HepG2 (cell line): ENCODE measurements around the gene LRRC74A. TPM values are rescaled to one million over a fixed set of nuclear protein-coding genes. Genes with fewer than 3 reads are reported as not detected.

ENCODE experiments used
- ELF3 ChIP-seq: IDR thresholded peaks from 2 replicates; pipeline ENCODE4 v1.6.1; 2016; ENCODE audit warnings: missing genetic modification reagents, missing compliant biosample characterization
- EP300 ChIP-seq, 3 experiments: sonication (generic) in 1 of 3; formaldehyde crosslinking in 1 of 3; IDR thresholded peaks; 2 replicates each; pipeline versions ENCODE4 v1.5.1 to v1.6.1; 2011 to 2020; ENCODE audit warnings: low read depth in 2 of 3, low read length in 2 of 3, borderline replicate concordance in 1 of 3, improper control_type of control experiment in 1 of 3, mild to moderate bottlenecking in 1 of 3, missing genetic modification reagents in 1 of 3, moderate library complexity in 1 of 3
- GFI1 ChIP-seq: sonication (generic); formaldehyde crosslinking; IDR thresholded peaks from 2 replicates; pipeline ENCODE4 v1.5.0; 2020; ENCODE audit warnings: missing genetic modification reagents, mild to moderate bottlenecking, borderline replicate concordance
- MAFK ChIP-seq, 2 experiments: IDR thresholded peaks in 1 of 2; conservative IDR thresholded peaks in 1 of 2; 2 replicates each; pipeline ENCODE4 v1.6.1; 2011; ENCODE audit warnings: improper control_type of control experiment in 2 of 2, low read length in 2 of 2
- MAZ ChIP-seq, 2 experiments: sonication (generic) in 1 of 2; formaldehyde crosslinking in 1 of 2; IDR thresholded peaks; 2 replicates each; pipeline versions ENCODE4 v1.5.0 to v1.6.1; 2012 to 2020; ENCODE audit warnings: low read depth in 2 of 2, mild to moderate bottlenecking in 2 of 2, borderline replicate concordance in 1 of 2, improper control_type of control experiment in 1 of 2, low read length in 1 of 2, missing genetic modification reagents in 1 of 2, moderate library complexity in 1 of 2
- POLR2A ChIP-seq, 2 experiments: IDR thresholded peaks; 2 replicates each; pipeline ENCODE4 v1.6.1; 2011; ENCODE audit warnings: low read depth in 2 of 2, low read length in 2 of 2, mild to moderate bottlenecking in 1 of 2, moderate library complexity in 1 of 2; ENCODE audit not compliant: insufficient read depth in 1 of 2
- REPIN1 ChIP-seq: sonication (generic); formaldehyde crosslinking; IDR thresholded peaks from 2 replicates; pipeline ENCODE4 v1.8.0; 2022; ENCODE audit warnings: missing genetic modification reagents, low read depth, mild to moderate bottlenecking, borderline replicate concordance
- SALL1 ChIP-seq: sonication (generic); formaldehyde crosslinking; IDR thresholded peaks from 2 replicates; pipeline ENCODE4 v1.8.0; 2022; ENCODE audit warnings: mild to moderate bottlenecking, missing genetic modification reagents
- WIZ ChIP-seq: sonication (generic); formaldehyde crosslinking; IDR thresholded peaks from 2 replicates; pipeline ENCODE4 v1.5.1; 2020; ENCODE audit warnings: mild to moderate bottlenecking, missing genetic modification reagents
- YEATS2 ChIP-seq: sonication (generic); formaldehyde crosslinking; IDR thresholded peaks from 2 replicates; pipeline ENCODE4 v1.4.0; 2020; ENCODE audit warnings: missing genetic modification reagents, borderline replicate concordance
- ZNF234 ChIP-seq: sonication (generic); formaldehyde crosslinking; conservative IDR thresholded peaks from 2 replicates; pipeline ENCODE4 v1.5.1; 2020; ENCODE audit warnings: mild to moderate bottlenecking, missing genetic modification reagents
- polyA plus RNA-seq, 8 experiments: library from polyadenylated mRNA; depleted of rRNA in 3 of 8; stranded (reverse) in 7 of 8; unstranded in 1 of 8; fragments of >200 nt; fragmentation: Illumina TruSeq in 4 of 8; extraction: Trizol in 4 of 8; gene quantifications; 2 replicates each; pipeline versions ENCODE4 v1.2.1 to v1.2.3, GENCODE V29; 2011 to 2016; ENCODE audit warnings: low read depth in 4 of 8, missing spikeins in 1 of 8, mixed read lengths in 1 of 8; ENCODE audit not compliant: insufficient read depth in 1 of 8
- total RNA-seq, 5 experiments: library from RNA; depleted of rRNA; stranded (reverse); fragments of >200 nt; fragmentation: Illumina TruSeq; extraction: Trizol; gene quantifications; 2 replicates each; pipeline ENCODE4 v1.2.3, GENCODE V29; 2016; ENCODE audit warnings: low read depth in 1 of 5
- TF ChIP-seq, protein P1 (sequence below): sonication (generic); formaldehyde crosslinking; IDR thresholded peaks from 2 replicates; pipeline ENCODE4 v1.4.0; 2020; ENCODE audit warnings: missing genetic modification reagents, borderline replicate concordance
- TF ChIP-seq, protein P2 (sequence below), 2 experiments: sonication (generic) in 1 of 2; formaldehyde crosslinking in 1 of 2; IDR thresholded peaks; 2 replicates each; pipeline versions ENCODE4 v1.4.0 to v1.6.1; 2018 to 2020; ENCODE audit warnings: missing genetic modification reagents in 2 of 2, borderline replicate concordance in 1 of 2, low read depth in 1 of 2, mild to moderate bottlenecking in 1 of 2, missing biosample characterization in 1 of 2
- TF ChIP-seq, protein P3 (sequence below): sonication (generic); formaldehyde crosslinking; IDR thresholded peaks from 2 replicates; pipeline ENCODE4 v1.4.0; 2020; ENCODE audit warnings: missing genetic modification reagents, borderline replicate concordance
- TF ChIP-seq, protein P4 (sequence below): sonication (generic); formaldehyde crosslinking; IDR thresholded peaks from 2 replicates; pipeline ENCODE4 v1.4.0; 2020; ENCODE audit warnings: missing genetic modification reagents, mild to moderate bottlenecking, borderline replicate concordance

The LRRC74A gene
- total and polyA plus RNA-seq, 2 of the 13 experiments (the other 11 are each of a cell fraction or from before 2014, with no cell fraction given), result not detected

- TF ChIP-seq, protein P1, sequence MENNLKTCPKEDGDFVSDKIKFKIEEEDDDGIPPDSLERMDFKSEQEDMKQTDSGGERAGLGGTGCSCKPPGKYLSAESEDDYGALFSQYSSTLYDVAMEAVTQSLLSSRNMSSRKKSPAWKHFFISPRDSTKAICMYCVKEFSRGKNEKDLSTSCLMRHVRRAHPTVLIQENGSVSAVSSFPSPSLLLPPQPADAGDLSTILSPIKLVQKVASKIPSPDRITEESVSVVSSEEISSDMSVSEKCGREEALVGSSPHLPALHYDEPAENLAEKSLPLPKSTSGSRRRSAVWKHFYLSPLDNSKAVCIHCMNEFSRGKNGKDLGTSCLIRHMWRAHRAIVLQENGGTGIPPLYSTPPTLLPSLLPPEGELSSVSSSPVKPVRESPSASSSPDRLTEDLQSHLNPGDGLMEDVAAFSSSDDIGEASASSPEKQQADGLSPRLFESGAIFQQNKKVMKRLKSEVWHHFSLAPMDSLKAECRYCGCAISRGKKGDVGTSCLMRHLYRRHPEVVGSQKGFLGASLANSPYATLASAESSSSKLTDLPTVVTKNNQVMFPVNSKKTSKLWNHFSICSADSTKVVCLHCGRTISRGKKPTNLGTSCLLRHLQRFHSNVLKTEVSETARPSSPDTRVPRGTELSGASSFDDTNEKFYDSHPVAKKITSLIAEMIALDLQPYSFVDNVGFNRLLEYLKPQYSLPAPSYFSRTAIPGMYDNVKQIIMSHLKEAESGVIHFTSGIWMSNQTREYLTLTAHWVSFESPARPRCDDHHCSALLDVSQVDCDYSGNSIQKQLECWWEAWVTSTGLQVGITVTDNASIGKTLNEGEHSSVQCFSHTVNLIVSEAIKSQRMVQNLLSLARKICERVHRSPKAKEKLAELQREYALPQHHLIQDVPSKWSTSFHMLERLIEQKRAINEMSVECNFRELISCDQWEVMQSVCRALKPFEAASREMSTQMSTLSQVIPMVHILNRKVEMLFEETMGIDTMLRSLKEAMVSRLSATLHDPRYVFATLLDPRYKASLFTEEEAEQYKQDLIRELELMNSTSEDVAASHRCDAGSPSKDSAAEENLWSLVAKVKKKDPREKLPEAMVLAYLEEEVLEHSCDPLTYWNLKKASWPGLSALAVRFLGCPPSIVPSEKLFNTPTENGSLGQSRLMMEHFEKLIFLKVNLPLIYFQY (CRISPR knock-in tag), result peak; percentile 100
- TF ChIP-seq, protein P2, sequence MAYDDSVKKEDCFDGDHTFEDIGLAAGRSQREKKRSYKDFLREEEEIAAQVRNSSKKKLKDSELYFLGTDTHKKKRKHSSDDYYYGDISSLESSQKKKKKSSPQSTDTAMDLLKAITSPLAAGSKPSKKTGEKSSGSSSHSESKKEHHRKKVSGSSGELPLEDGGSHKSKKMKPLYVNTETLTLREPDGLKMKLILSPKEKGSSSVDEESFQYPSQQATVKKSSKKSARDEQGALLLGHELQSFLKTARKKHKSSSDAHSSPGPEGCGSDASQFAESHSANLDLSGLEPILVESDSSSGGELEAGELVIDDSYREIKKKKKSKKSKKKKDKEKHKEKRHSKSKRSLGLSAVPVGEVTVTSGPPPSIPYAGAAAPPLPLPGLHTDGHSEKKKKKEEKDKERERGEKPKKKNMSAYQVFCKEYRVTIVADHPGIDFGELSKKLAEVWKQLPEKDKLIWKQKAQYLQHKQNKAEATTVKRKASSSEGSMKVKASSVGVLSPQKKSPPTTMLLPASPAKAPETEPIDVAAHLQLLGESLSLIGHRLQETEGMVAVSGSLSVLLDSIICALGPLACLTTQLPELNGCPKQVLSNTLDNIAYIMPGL (CRISPR knock-in tag; IDR thresholded peaks at IDR 0.05; ENCODE audit: borderline replicate concordance in 1 of 2, low read depth in 1 of 2), result peak; percentile 72 to 81
- TF ChIP-seq EP300 (IDR thresholded peaks at IDR 0.05; ENCODE audit: low read depth in 2 of 2, low read length in 2 of 2) (peak in 1 of 2 experiments; percentile 60; a peak in 2 of 4 replicates), EP300 (CRISPR knock-in tag; IDR thresholded peaks at IDR 0.05; ENCODE audit: borderline replicate concordance) (no peak), ZNF234 (0 out of 2 replicates have a peak, but pooled peaks have one; percentile 56), REPIN1 (CRISPR knock-in tag) (peak; percentile 63; the same call in 1 of the 2 replicates), SALL1 (CRISPR knock-in tag) (peak; percentile 85), GFI1 (CRISPR knock-in tag) (peak; percentile 39; the same call in 1 of the 2 replicates), YEATS2 (peak; percentile 86), WIZ (CRISPR knock-in tag) (no peak), POLR2A (IDR thresholded peaks at IDR 0.05; ENCODE audit: insufficient read depth in 1 of 2, low read depth in 2 of 2, low read length in 2 of 2) (peak; percentile 82 to 95), ELF3 (peak; percentile 70), MAZ (IDR thresholded peaks at IDR 0.05; ENCODE audit: borderline replicate concordance, low read depth, low read length) (peak; percentile 80; the same call in 1 of the 2 replicates), MAZ (CRISPR knock-in tag; IDR thresholded peaks at IDR 0.05; ENCODE audit: low read depth) (peak; percentile 86), MAFK (conservative IDR thresholded peaks at IDR 0.05 in 1 of 2, IDR thresholded peaks at IDR 0.05 in 1 of 2; ENCODE audit: low read length in 2 of 2) (no peak)
- TF ChIP-seq, protein P3, sequence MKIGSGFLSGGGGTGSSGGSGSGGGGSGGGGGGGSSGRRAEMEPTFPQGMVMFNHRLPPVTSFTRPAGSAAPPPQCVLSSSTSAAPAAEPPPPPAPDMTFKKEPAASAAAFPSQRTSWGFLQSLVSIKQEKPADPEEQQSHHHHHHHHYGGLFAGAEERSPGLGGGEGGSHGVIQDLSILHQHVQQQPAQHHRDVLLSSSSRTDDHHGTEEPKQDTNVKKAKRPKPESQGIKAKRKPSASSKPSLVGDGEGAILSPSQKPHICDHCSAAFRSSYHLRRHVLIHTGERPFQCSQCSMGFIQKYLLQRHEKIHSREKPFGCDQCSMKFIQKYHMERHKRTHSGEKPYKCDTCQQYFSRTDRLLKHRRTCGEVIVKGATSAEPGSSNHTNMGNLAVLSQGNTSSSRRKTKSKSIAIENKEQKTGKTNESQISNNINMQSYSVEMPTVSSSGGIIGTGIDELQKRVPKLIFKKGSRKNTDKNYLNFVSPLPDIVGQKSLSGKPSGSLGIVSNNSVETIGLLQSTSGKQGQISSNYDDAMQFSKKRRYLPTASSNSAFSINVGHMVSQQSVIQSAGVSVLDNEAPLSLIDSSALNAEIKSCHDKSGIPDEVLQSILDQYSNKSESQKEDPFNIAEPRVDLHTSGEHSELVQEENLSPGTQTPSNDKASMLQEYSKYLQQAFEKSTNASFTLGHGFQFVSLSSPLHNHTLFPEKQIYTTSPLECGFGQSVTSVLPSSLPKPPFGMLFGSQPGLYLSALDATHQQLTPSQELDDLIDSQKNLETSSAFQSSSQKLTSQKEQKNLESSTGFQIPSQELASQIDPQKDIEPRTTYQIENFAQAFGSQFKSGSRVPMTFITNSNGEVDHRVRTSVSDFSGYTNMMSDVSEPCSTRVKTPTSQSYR (CRISPR knock-in tag), result peak; percentile 41; the same call in 1 of the 2 replicates
- TF ChIP-seq, protein P4, sequence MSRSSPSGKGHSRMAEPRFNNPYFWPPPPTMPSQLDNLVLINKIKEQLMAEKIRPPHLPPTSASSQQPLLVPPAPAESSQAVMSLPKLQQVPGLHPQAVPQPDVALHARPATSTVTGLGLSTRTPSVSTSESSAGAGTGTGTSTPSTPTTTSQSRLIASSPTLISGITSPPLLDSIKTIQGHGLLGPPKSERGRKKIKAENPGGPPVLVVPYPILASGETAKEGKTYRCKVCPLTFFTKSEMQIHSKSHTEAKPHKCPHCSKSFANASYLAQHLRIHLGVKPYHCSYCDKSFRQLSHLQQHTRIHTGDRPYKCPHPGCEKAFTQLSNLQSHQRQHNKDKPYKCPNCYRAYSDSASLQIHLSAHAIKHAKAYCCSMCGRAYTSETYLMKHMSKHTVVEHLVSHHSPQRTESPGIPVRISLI (CRISPR knock-in tag), result peak; percentile 35; the same call in 1 of the 2 replicates
Measured at GRCh38 chr14:76812422-76813383, 13.5 kb upstream of the LRRC74A start, which contains the start of gene ANGEL1 (continued).
